HCT116 (cell line): ENCODE results near the gene DHX57. TPM values are rescaled to one million over a fixed set of nuclear protein-coding genes. Genes with fewer than 3 reads are reported as not detected.

ENCODE experiments used
- ATAC-seq: fragments of 200-7000 bp; cut with Tn5 transposase; 2 replicates; pipeline ENCODE4 v1.9.1; 2020; ENCODE audit warnings: mild to moderate bottlenecking, moderate library complexity
- BruUV-seq: library from RNA; stranded (reverse); fragments of 400-500 nt; replicated peaks from 2 replicates; lab custom pipeline; 2021; lab: Mats Ljungman, UMichigan
- CTCF ChIA-PET: fragments of 300-600 bp; sonication (Branson Sonifier 250); formaldehyde crosslinking; loops from one replicate; lab custom pipeline; 2021; ENCODE audit warnings: antibody characterized with exemption; lab: Charles Lee
- POLR2A ChIA-PET: fragments of 300-600, 350-600 bp; sonication (Branson Sonifier 250); formaldehyde crosslinking; loops from one replicate; lab custom pipeline; 2021; ENCODE audit warnings: antibody characterized with exemption; lab: Charles Lee
- RAD21 ChIA-PET, 2 experiments: fragments of 300-600 bp; sonication (Branson Sonifier 250); formaldehyde crosslinking; loops; one replicate each; lab custom pipeline; 2023; ENCODE audit warnings: low total read pairs in 2 of 2; ENCODE audit not compliant: uncharacterized antibody in 2 of 2, unreplicated experiment in 2 of 2, low non-redundant PET in 1 of 2; lab: Charles Lee
- DNase-seq: peaks from one replicate; pipeline ENCODE4 v3.0.0-alpha.2; 2010; ENCODE audit warnings: low read depth, low spot score
- H2AFZ ChIP-seq: fragments of 200-600 bp; shearing (Covaris generic), sonication (generic); 2 replicates; pipeline ENCODE4 v1.6.1; 2017; ENCODE audit warnings: low read depth, mixed run types, mixed read lengths, antibody characterized with exemption, low read length; ENCODE audit not compliant: poor library complexity, severe bottlenecking
- H3K27ac ChIP-seq: 2 replicates; pipeline ENCODE4 v1.5.1; 2012; ENCODE audit warnings: low read depth, low read length
- H3K27me3 ChIP-seq: fragments of 200-600 bp; sonication (generic); 2 replicates; pipeline ENCODE4 v1.6.1; 2016; ENCODE audit warnings: mixed run types, low read length, mixed read lengths; ENCODE audit not compliant: insufficient read depth
- H3K36me3 ChIP-seq, 2 experiments: fragments of 200-500 bp in 1 of 2; fragments of 200-600 bp in 1 of 2; sonication (Bioruptor generic) in 1 of 2; sonication (generic) in 1 of 2; 2 replicates each; pipeline versions ENCODE4 v1.5.1 to v1.6.1; 2014 to 2016; ENCODE audit warnings: low read length in 2 of 2, inconsistent platforms in 1 of 2, mixed read lengths in 1 of 2, mixed run types in 1 of 2; ENCODE audit not compliant: insufficient read depth in 2 of 2, control insufficient read depth in 1 of 2
- H3K4me1 ChIP-seq, 2 experiments: fragments of 200-600 bp in 1 of 2; sonication (generic) in 1 of 2; 2 replicates each; pipeline versions ENCODE4 v1.5.1 to v1.6.1; 2012 to 2017; ENCODE audit warnings: low read length in 2 of 2, inconsistent platforms in 1 of 2, mild to moderate bottlenecking in 1 of 2, mixed read lengths in 1 of 2, mixed run types in 1 of 2, moderate library complexity in 1 of 2; ENCODE audit not compliant: insufficient read depth in 2 of 2, control insufficient read depth in 1 of 2
- H3K4me2 ChIP-seq: fragments of 200-600 bp; sonication (generic); 2 replicates; pipeline ENCODE4 v1.6.1; 2017; ENCODE audit warnings: mixed run types, low read length, mixed read lengths
- H3K4me3 ChIP-seq, 2 experiments: fragments of 200-600 bp in 1 of 2; sonication (generic) in 1 of 2; replicated peaks in 1 of 2; 2 replicates each; pipeline ENCODE4 v1.5.1; 2011 to 2016; ENCODE audit warnings: low read length in 2 of 2, control low read depth in 1 of 2, low read depth in 1 of 2, mild to moderate bottlenecking in 1 of 2, mixed read lengths in 1 of 2, mixed run types in 1 of 2
- H3K79me2 ChIP-seq: fragments of 200-600 bp; sonication (generic); 2 replicates; pipeline ENCODE4 v1.6.1; 2017; ENCODE audit warnings: mild to moderate bottlenecking, mixed run types, low read length, moderate library complexity, mixed read lengths; ENCODE audit not compliant: insufficient read depth
- H3K9ac ChIP-seq: fragments of 200-600 bp; sonication (generic); 2 replicates; pipeline ENCODE4 v1.6.1; 2016; ENCODE audit warnings: low read length, mixed read lengths
- H3K9me2 ChIP-seq: fragments of 200-600 bp; sonication (generic), shearing (Covaris generic); 2 replicates; pipeline ENCODE4 v1.6.1; 2017; ENCODE audit warnings: mixed run types, mild to moderate bottlenecking, moderate library complexity; ENCODE audit not compliant: insufficient read depth
- H3K9me3 ChIP-seq, 2 experiments: fragments of 200-500 bp in 1 of 2; fragments of 200-600 bp in 1 of 2; sonication (Bioruptor generic) in 1 of 2; sonication (generic) in 1 of 2; 2 replicates each; pipeline ENCODE4 v1.6.1; 2014 to 2017; ENCODE audit warnings: low read length in 2 of 2, mixed read lengths in 2 of 2, inconsistent platforms in 1 of 2, low read depth in 1 of 2, mild to moderate bottlenecking in 1 of 2, mixed run types in 1 of 2, moderate library complexity in 1 of 2; ENCODE audit not compliant: control insufficient read depth in 1 of 2, insufficient read depth in 1 of 2
- H4K20me1 ChIP-seq: fragments of 200-600 bp; sonication (generic), shearing (Covaris generic); 2 replicates; pipeline ENCODE4 v1.6.1; 2017; ENCODE audit warnings: mixed run types, mild to moderate bottlenecking, moderate library complexity; ENCODE audit not compliant: insufficient read depth
- CBX3 ChIP-seq: IDR thresholded peaks from 2 replicates; pipeline ENCODE4 v1.6.1; 2012; ENCODE audit warnings: low read depth
- EGR1 ChIP-seq: IDR thresholded peaks from 2 replicates; pipeline ENCODE4 v1.6.1; 2012; ENCODE audit warnings: low read depth
- EZH2 ChIP-seq: fragments of 200-600 bp; sonication (generic); IDR thresholded peaks from 2 replicates; pipeline ENCODE4 v1.6.1; 2017; ENCODE audit warnings: antibody characterized with exemption, mixed run types
- FOSL1 ChIP-seq: IDR thresholded peaks from 2 replicates; pipeline ENCODE4 v1.6.1; 2012; ENCODE audit warnings: low read depth
- JUND ChIP-seq: IDR thresholded peaks from 2 replicates; pipeline ENCODE4 v1.6.1; 2012
- POLR2A ChIP-seq: IDR thresholded peaks from 2 replicates; pipeline ENCODE4 v1.7.0; 2011; ENCODE audit warnings: borderline replicate concordance; ENCODE audit not compliant: insufficient read depth, insufficient read length; ENCODE audit errors: extremely low read depth
- POLR2AphosphoS5 ChIP-seq: IDR thresholded peaks from 2 replicates; pipeline ENCODE4 v1.6.1; 2011; ENCODE audit warnings: mild to moderate bottlenecking, low read depth, low read length, moderate library complexity
- RAD21 ChIP-seq: IDR thresholded peaks from 2 replicates; pipeline ENCODE4 v1.6.1; 2012; ENCODE audit warnings: low read depth, mild to moderate bottlenecking
- SRF ChIP-seq: IDR thresholded peaks from 2 replicates; pipeline ENCODE4 v1.6.1; 2012; ENCODE audit warnings: low read depth
- YY1 ChIP-seq: IDR thresholded peaks from 2 replicates; pipeline ENCODE4 v1.6.1; 2011; ENCODE audit warnings: low read length, low read depth, moderate library complexity, mild to moderate bottlenecking; ENCODE audit not compliant: insufficient replicate concordance; ENCODE audit errors: extremely low read depth
- ZNF274 ChIP-seq: fragments of 200-500 bp; sonication (Bioruptor generic); IDR thresholded peaks from 2 replicates; pipeline ENCODE4 v1.6.1; 2014; ENCODE audit warnings: mild to moderate bottlenecking, low read depth, low read length, inconsistent platforms
- intact Hi-C: fragments of 100-400 bp; cut with micrococcal nuclease; formaldehyde crosslinking; loops from 2 replicates; pipeline ENCODE4 v1.10.0; 2022
- total RNA-seq: library from RNA; stranded (reverse); gene quantifications from one replicate; pipeline ENCODE4 v1.2.1, GENCODE V29; 2021; ENCODE audit not compliant: unreplicated experiment
- TF ChIP-seq, protein P1 (sequence below): IDR thresholded peaks from 2 replicates; pipeline ENCODE4 v1.6.1; 2012; ENCODE audit warnings: low read depth
- TF ChIP-seq, protein P2 (sequence below): IDR thresholded peaks from 2 replicates; pipeline ENCODE4 v1.6.1; 2012
- TF ChIP-seq, protein P3 (sequence below): IDR thresholded peaks from 2 replicates; pipeline ENCODE4 v1.6.1; 2012
- TF ChIP-seq, protein P4 (sequence below): IDR thresholded peaks from 2 replicates; pipeline ENCODE4 v1.6.1; 2011; ENCODE audit warnings: mild to moderate bottlenecking, low read length, moderate library complexity; ENCODE audit not compliant: insufficient replicate concordance; ENCODE audit errors: extremely low read depth
- TF ChIP-seq, protein P5 (sequence below), 3 experiments: fragments of 200-600 bp in 1 of 3; sonication (generic) in 1 of 3; IDR thresholded peaks in 2 of 3; conservative IDR thresholded peaks in 1 of 3; 2 replicates each; pipeline ENCODE4 v1.5.1; 2012 to 2017; ENCODE audit warnings: low read depth in 2 of 3, low read length in 2 of 3, antibody characterized with exemption in 1 of 3, borderline replicate concordance in 1 of 3, control low read depth in 1 of 3, mild to moderate bottlenecking in 1 of 3, mixed read lengths in 1 of 3, mixed run types in 1 of 3, moderate library complexity in 1 of 3; ENCODE audit not compliant: insufficient read depth in 1 of 3

DHX57 gene
- total RNA-seq, 1 experiment from 2014 or later, result 19.4 TPM

DNA sequence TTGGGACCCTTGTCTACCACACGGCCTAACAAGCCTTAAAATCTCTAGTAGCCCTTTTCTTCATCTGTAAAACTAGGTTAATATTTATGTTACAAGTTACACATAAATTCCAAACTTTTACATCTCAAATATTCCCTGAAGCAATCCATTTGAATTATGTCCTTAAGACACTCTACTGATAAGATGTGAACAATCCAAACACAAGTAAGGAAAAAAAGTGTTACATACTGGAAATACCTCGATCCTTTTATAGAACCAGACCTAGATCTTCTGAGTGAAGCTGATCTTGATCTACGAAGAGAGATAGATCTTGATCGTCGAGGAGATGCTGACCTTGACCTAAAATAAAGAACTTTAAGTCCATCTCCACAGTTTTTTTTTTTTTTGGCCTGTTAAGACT lies 127.9 kb downstream of the DHX57 start:
- Histone ChIP-seq H3K9ac (no peak overlapping the region), H3K4me3 (no peak overlapping the region), H3K4me2 (no peak overlapping the region), H3K27ac (no peak overlapping the region), H3K27me3 (no peaks in the 10 kb centered on the region), H3K4me1 (peaks cover 9 to 17% of the 10 kb centered on the region in 2 experiments), H4K20me1 (peaks cover 73% of the 10 kb centered on the region; the same call in 1 of the 2 replicates), H3K9me2 (no peaks in the 10 kb centered on the region), H3K79me2 (peaks cover 83% of the 10 kb centered on the region), H2AFZ (no peak overlapping the region), H3K36me3 (peaks cover 64 to 75% of the 10 kb centered on the region in 2 experiments), H3K9me3 (no peaks in the 10 kb centered on the region)
- TF ChIP-seq, protein P1, sequence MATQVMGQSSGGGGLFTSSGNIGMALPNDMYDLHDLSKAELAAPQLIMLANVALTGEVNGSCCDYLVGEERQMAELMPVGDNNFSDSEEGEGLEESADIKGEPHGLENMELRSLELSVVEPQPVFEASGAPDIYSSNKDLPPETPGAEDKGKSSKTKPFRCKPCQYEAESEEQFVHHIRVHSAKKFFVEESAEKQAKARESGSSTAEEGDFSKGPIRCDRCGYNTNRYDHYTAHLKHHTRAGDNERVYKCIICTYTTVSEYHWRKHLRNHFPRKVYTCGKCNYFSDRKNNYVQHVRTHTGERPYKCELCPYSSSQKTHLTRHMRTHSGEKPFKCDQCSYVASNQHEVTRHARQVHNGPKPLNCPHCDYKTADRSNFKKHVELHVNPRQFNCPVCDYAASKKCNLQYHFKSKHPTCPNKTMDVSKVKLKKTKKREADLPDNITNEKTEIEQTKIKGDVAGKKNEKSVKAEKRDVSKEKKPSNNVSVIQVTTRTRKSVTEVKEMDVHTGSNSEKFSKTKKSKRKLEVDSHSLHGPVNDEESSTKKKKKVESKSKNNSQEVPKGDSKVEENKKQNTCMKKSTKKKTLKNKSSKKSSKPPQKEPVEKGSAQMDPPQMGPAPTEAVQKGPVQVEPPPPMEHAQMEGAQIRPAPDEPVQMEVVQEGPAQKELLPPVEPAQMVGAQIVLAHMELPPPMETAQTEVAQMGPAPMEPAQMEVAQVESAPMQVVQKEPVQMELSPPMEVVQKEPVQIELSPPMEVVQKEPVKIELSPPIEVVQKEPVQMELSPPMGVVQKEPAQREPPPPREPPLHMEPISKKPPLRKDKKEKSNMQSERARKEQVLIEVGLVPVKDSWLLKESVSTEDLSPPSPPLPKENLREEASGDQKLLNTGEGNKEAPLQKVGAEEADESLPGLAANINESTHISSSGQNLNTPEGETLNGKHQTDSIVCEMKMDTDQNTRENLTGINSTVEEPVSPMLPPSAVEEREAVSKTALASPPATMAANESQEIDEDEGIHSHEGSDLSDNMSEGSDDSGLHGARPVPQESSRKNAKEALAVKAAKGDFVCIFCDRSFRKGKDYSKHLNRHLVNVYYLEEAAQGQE, result no peak
- TF ChIP-seq FOSL1 (no peak), RAD21 (no peak), SRF (no peak), EGR1 (no peak), ZNF274 (no peak), YY1 (no peak), EZH2 (no peak), JUND (no peak), CBX3 (no peak), POLR2AphosphoS5 (no peak), POLR2A (no peak)
- TF ChIP-seq, protein P2, sequence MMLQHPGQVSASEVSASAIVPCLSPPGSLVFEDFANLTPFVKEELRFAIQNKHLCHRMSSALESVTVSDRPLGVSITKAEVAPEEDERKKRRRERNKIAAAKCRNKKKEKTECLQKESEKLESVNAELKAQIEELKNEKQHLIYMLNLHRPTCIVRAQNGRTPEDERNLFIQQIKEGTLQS, result no peak
- TF ChIP-seq, protein P3, sequence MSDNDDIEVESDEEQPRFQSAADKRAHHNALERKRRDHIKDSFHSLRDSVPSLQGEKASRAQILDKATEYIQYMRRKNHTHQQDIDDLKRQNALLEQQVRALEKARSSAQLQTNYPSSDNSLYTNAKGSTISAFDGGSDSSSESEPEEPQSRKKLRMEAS, result no peak
- TF ChIP-seq, protein P4, sequence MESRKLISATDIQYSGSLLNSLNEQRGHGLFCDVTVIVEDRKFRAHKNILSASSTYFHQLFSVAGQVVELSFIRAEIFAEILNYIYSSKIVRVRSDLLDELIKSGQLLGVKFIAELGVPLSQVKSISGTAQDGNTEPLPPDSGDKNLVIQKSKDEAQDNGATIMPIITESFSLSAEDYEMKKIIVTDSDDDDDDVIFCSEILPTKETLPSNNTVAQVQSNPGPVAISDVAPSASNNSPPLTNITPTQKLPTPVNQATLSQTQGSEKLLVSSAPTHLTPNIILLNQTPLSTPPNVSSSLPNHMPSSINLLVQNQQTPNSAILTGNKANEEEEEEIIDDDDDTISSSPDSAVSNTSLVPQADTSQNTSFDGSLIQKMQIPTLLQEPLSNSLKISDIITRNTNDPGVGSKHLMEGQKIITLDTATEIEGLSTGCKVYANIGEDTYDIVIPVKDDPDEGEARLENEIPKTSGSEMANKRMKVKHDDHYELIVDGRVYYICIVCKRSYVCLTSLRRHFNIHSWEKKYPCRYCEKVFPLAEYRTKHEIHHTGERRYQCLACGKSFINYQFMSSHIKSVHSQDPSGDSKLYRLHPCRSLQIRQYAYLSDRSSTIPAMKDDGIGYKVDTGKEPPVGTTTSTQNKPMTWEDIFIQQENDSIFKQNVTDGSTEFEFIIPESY, result no peak
- TF ChIP-seq, protein P5, sequence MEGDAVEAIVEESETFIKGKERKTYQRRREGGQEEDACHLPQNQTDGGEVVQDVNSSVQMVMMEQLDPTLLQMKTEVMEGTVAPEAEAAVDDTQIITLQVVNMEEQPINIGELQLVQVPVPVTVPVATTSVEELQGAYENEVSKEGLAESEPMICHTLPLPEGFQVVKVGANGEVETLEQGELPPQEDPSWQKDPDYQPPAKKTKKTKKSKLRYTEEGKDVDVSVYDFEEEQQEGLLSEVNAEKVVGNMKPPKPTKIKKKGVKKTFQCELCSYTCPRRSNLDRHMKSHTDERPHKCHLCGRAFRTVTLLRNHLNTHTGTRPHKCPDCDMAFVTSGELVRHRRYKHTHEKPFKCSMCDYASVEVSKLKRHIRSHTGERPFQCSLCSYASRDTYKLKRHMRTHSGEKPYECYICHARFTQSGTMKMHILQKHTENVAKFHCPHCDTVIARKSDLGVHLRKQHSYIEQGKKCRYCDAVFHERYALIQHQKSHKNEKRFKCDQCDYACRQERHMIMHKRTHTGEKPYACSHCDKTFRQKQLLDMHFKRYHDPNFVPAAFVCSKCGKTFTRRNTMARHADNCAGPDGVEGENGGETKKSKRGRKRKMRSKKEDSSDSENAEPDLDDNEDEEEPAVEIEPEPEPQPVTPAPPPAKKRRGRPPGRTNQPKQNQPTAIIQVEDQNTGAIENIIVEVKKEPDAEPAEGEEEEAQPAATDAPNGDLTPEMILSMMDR (IDR thresholded peaks at IDR 0.05 in 2 of 3, conservative IDR thresholded peaks at IDR 0.05 in 1 of 3; ENCODE audit: borderline replicate concordance in 1 of 3, insufficient read depth in 1 of 3, low read depth in 2 of 3, low read length in 2 of 3), result no peak
- intact Hi-C loops, result no loop called here
- DNase-seq, result no peak
- RAD21 ChIA-PET, result no interaction called here
- no peak for ATAC-seq
- POLR2A ChIA-PET, result no interaction called here
- CTCF ChIA-PET, result no interaction called here
- no TSS peak for BruUV-seq
